Liver (tissue), 9 donors: ENCODE measurements around the gene RASSF1. TPM values are rescaled to one million over a fixed set of nuclear protein-coding genes. Genes with fewer than 3 reads are reported as not detected.
A peak's percentile ranks its signal among the peaks of the same experiment; 100 is the strongest.

Experiments used
- DNase-seq: peaks from one replicate; pipeline ENCODE4 v3.0.0-alpha.2; 2017; ENCODE audit warnings: low spot score
- H3K27ac ChIP-seq, 2 donors: one replicate each; pipeline ENCODE4 v1.7.0; 2013; ENCODE audit warnings: inconsistent platforms in 2 of 2, low read length in 2 of 2, control low read depth in 1 of 2, low read depth in 1 of 2, mild to moderate bottlenecking in 1 of 2
- H3K27me3 ChIP-seq, 4 donors: one replicate each; pipeline versions ENCODE4 v1.6.1 to v1.7.0; 2013; ENCODE audit warnings: low read length in 3 of 4, inconsistent platforms in 1 of 4, mild to moderate bottlenecking in 1 of 4, moderate library complexity in 1 of 4; ENCODE audit not compliant: control insufficient read depth in 4 of 4, insufficient read depth in 4 of 4
- H3K36me3 ChIP-seq, 4 donors: one replicate each; pipeline versions ENCODE4 v1.6.1 to v1.7.0; 2013; ENCODE audit warnings: low read length in 3 of 4, mild to moderate bottlenecking in 3 of 4, low read depth in 1 of 4, moderate library complexity in 1 of 4; ENCODE audit not compliant: control insufficient read depth in 4 of 4, insufficient read depth in 3 of 4
- H3K4me1 ChIP-seq, 4 donors: one replicate each; pipeline versions ENCODE4 v1.6.1 to v1.7.0; 2013; ENCODE audit warnings: low read length in 3 of 4, mild to moderate bottlenecking in 3 of 4, moderate library complexity in 1 of 4; ENCODE audit not compliant: control insufficient read depth in 4 of 4, insufficient read depth in 4 of 4
- H3K4me3 ChIP-seq, 3 donors: one replicate each; pipeline versions ENCODE4 v1.6.1 to v1.7.0; 2013; ENCODE audit warnings: low read length in 3 of 3, control low read depth in 1 of 3, low read depth in 1 of 3, mild to moderate bottlenecking in 1 of 3
- H3K9ac ChIP-seq, 2 donors: one replicate each; pipeline ENCODE4 v1.7.0; 2013; ENCODE audit warnings: low read length in 2 of 2, mild to moderate bottlenecking in 2 of 2, moderate library complexity in 2 of 2, control low read depth in 1 of 2, low read depth in 1 of 2
- H3K9me3 ChIP-seq, 4 donors: one replicate each; pipeline versions ENCODE4 v1.6.1 to v1.7.0; 2013; ENCODE audit warnings: low read length in 3 of 4; ENCODE audit not compliant: control insufficient read depth in 4 of 4
- ATF3 ChIP-seq: IDR thresholded peaks from 2 replicates; pipeline ENCODE4 v1.6.1; 2016; ENCODE audit warnings: antibody characterized with exemption
- CTCF ChIP-seq: fragments of 150-350 bp; IDR thresholded peaks from 2 replicates; pipeline ENCODE4 v1.5.1; 2017; ENCODE audit warnings: improper control_type of control experiment, low read depth, low read length; ENCODE audit not compliant: missing input control
- EGR1 ChIP-seq, 2 donors: IDR thresholded peaks; 2 replicates each; pipeline ENCODE4 v1.6.1; 2016 to 2018; ENCODE audit warnings: antibody characterized with exemption in 2 of 2, low read depth in 2 of 2
- FOXA1 ChIP-seq: IDR thresholded peaks from 2 replicates; pipeline ENCODE4 v1.6.1; 2016; ENCODE audit warnings: antibody characterized with exemption
- FOXA2 ChIP-seq: IDR thresholded peaks from 2 replicates; pipeline ENCODE4 v1.6.1; 2016; ENCODE audit warnings: antibody characterized with exemption
- GABPA ChIP-seq, 2 donors: IDR thresholded peaks in 1 of 2; conservative IDR thresholded peaks in 1 of 2; 2 replicates each; pipeline ENCODE4 v1.6.1; 2016; ENCODE audit warnings: antibody characterized with exemption in 2 of 2, mild to moderate bottlenecking in 1 of 2, moderate library complexity in 1 of 2
- HNF4A ChIP-seq, 2 donors: conservative IDR thresholded peaks; 2 replicates each; pipeline ENCODE4 v1.6.1; 2016; ENCODE audit warnings: antibody characterized with exemption in 2 of 2, mild to moderate bottlenecking in 2 of 2
- HNF4G ChIP-seq: IDR thresholded peaks from 2 replicates; pipeline ENCODE4 v1.6.1; 2016; ENCODE audit warnings: antibody characterized with exemption
- JUND ChIP-seq, 2 donors: IDR thresholded peaks; 2 replicates each; pipeline ENCODE4 v1.6.1; 2016; ENCODE audit warnings: antibody characterized with exemption in 2 of 2
- MAX ChIP-seq: IDR thresholded peaks from 2 replicates; pipeline ENCODE4 v1.6.1; 2016; ENCODE audit warnings: antibody characterized with exemption
- NR2F2 ChIP-seq: IDR thresholded peaks from 2 replicates; pipeline ENCODE4 v1.6.1; 2016; ENCODE audit warnings: antibody characterized with exemption
- RAD21 ChIP-seq, 2 donors: IDR thresholded peaks; 2 replicates each; pipeline ENCODE4 v1.6.1; 2016; ENCODE audit warnings: antibody characterized with exemption in 2 of 2, mild to moderate bottlenecking in 2 of 2
- REST ChIP-seq: IDR thresholded peaks from 2 replicates; pipeline ENCODE4 v1.6.1; 2016; ENCODE audit warnings: antibody characterized with exemption, mild to moderate bottlenecking
- RXRA ChIP-seq, 2 donors: IDR thresholded peaks; 2 replicates each; pipeline ENCODE4 v1.6.1; 2017 to 2018; ENCODE audit warnings: antibody characterized with exemption in 2 of 2, mild to moderate bottlenecking in 1 of 2
- SP1 ChIP-seq: IDR thresholded peaks from 2 replicates; pipeline ENCODE4 v1.6.1; 2018; ENCODE audit warnings: antibody characterized with exemption, mild to moderate bottlenecking
- TAF1 ChIP-seq: conservative IDR thresholded peaks from 2 replicates; pipeline ENCODE4 v1.6.1; 2016; ENCODE audit warnings: antibody characterized with exemption, mild to moderate bottlenecking
- YY1 ChIP-seq: IDR thresholded peaks from 2 replicates; pipeline ENCODE4 v1.6.1; 2016; ENCODE audit warnings: antibody characterized with exemption, mild to moderate bottlenecking
- ZBTB33 ChIP-seq: IDR thresholded peaks from 2 replicates; pipeline ENCODE4 v1.6.1; 2016; ENCODE audit warnings: antibody characterized with exemption
- WGBS: extraction: QIAGEN DNeasy Blood & Tissue Kit; methylation state at CpG from one replicate; pipeline ENCODE4 v1.1.7; 2013; 5-methylcytosine and 5-hydroxymethylcytosine counted together
- polyA plus RNA-seq, 2 donors: library from polyadenylated mRNA; stranded (reverse) in 1 of 2; unstranded in 1 of 2; fragments of 200-250 nt in 1 of 2; fragments of >200 nt in 1 of 2; fragmentation: Nextera tagmentation in 1 of 2; extraction: Ambion mirVana in 1 of 2; gene quantifications; one replicate each; pipeline versions ENCODE4 v1.2.1 to v1.2.3, GENCODE V29; 2013 to 2015
- total RNA-seq, 2 donors: library from RNA; depleted of rRNA; stranded (reverse); fragments of >200 nt; gene quantifications; one replicate each; pipeline ENCODE4 v1.2.3, GENCODE V29; 2014
- donor health status: healthy.
- donor health status: healthy.
- donor health status: healthy.
- donor health status: healthy.
- donor health status: healthy.

RASSF1 gene
- total and polyA plus RNA-seq, 4 donors, result 6.5 to 13.2 (median 11.2) TPM

GRCh38 chr3:50299929-50300680 lies 40.5 kb downstream of the RASSF1 start:
- Histone ChIP-seq H3K27ac (peak overlapping the region; percentile 84 to 95), H3K36me3 (peaks cover 0 to 3% (median 0%) of the 10 kb centered on the region in 4 donors), H3K27me3 (no peaks in the 10 kb centered on the region), H3K9me3 (no peaks in the 10 kb centered on the region), H3K4me3 (peak overlapping the region in 2 of 3 donors; percentile 1 to 10), H3K4me1 (peaks cover 12 to 49% (median 31%) of the 10 kb centered on the region in 4 donors), H3K9ac (peak overlapping the region; percentile 24 to 85)
- TF ChIP-seq MAX, result peak; percentile 53
- TF ChIP-seq ZBTB33, result peak; percentile 28
- TF ChIP-seq ATF3, result no peak
- peak; percentile 35 for DNase-seq
- WGBS, result 40% methylated on average over 12 of the region's 12 CpGs

GRCh38 chr3:50299638-50299928 lies 41.1 kb downstream of the RASSF1 start:
- peaks cover 12 to 49% (median 31%) of the 10 kb centered on the region in 4 donors for H3K4me1 ChIP-seq
- no peak for DNase-seq
- no peaks in the 10 kb centered on the region for H3K9me3 ChIP-seq
- H3K36me3 ChIP-seq, result peaks cover 0 to 3% (median 0%) of the 10 kb centered on the region in 4 donors
- TF ChIP-seq ATF3 (peak; percentile 5), MAX (peak; percentile 89), CTCF (no peak), REST (peak; percentile 85), GABPA (IDR thresholded peaks at IDR 0.05 in 1 of 2, conservative IDR thresholded peaks at IDR 0.05 in 1 of 2) (peak in 1 of 2 donors; percentile 82), NR2F2 (peak; percentile 74), HNF4G (peak; percentile 60), EGR1 (IDR thresholded peaks at IDR 0.05; ENCODE audit: low read depth in 2 of 2) (peak in 1 of 2 donors; percentile 12), JUND (IDR thresholded peaks at IDR 0.05) (peak; percentile 79 to 90), YY1 (peak; percentile 61), RAD21 (IDR thresholded peaks at IDR 0.05) (peak in 1 of 2 donors; percentile 51), FOXA2 (peak; percentile 95), ZBTB33 (peak; percentile 88), FOXA1 (peak; percentile 89), SP1 (peak; percentile 94), RXRA (IDR thresholded peaks at IDR 0.05) (peak; percentile 38 to 71), HNF4A (conservative IDR thresholded peaks at IDR 0.05) (peak; percentile 82 to 84), TAF1 (no peak)
- WGBS, result 1% methylated on average over 12 of the region's 12 CpGs
- H3K27ac ChIP-seq, result peak overlapping the region; percentile 84 to 95
- peak overlapping the region; percentile 24 to 85 for H3K9ac ChIP-seq
- no peaks in the 10 kb centered on the region for H3K27me3 ChIP-seq
- peak overlapping the region in 2 of 3 donors; percentile 1 to 10 for H3K4me3 ChIP-seq
